Gastrocnemius medialis (tissue), 4 donors: ENCODE results near the gene RPGRIP1.

Experiments
- CTCF ChIP-seq, 5 experiments: fragments of 450-650 bp in 3 of 5; fragments of 200-600 bp in 2 of 5; sonication (generic) in 2 of 5; IDR thresholded peaks in 4 of 5; conservative IDR thresholded peaks in 1 of 5; 1 replicate in 4 of 5; 2 replicates in 1 of 5; pipeline ENCODE4 v1.5.1; 2016 to 2019; ENCODE audit warnings: antibody characterized with exemption in 5 of 5, mild to moderate bottlenecking in 3 of 5, moderate library complexity in 3 of 5
- POLR2A ChIP-seq, 2 donors: fragments of 450-650 bp; IDR thresholded peaks; one replicate each; pipeline ENCODE4 v1.6.1; 2017; ENCODE audit warnings: antibody characterized with exemption in 2 of 2, mild to moderate bottlenecking in 2 of 2, moderate library complexity in 2 of 2

GRCh38 chr14:21287168-21287567 is 7.3 kb downstream of the RPGRIP1 start:
- TF ChIP-seq CTCF (IDR thresholded peaks at IDR 0.05 in 4 of 5, conservative IDR thresholded peaks at IDR 0.05 in 1 of 5) (no peak), POLR2A (IDR thresholded peaks at IDR 0.05) (no peak)
